Thyroid gland (tissue), 4 donors: ENCODE data around the gene SOAT2.

Source experiments
- POLR2A ChIP-seq, 2 donors: fragments of 450-650 bp; IDR thresholded peaks; one replicate each; pipeline ENCODE4 v1.6.1; 2017; ENCODE audit warnings: antibody characterized with exemption in 2 of 2, mild to moderate bottlenecking in 2 of 2, moderate library complexity in 1 of 2
- TF ChIP-seq, protein P1 (sequence below), 6 experiments: fragments of 200-600 bp in 3 of 6; fragments of 450-650 bp in 3 of 6; sonication (generic) in 3 of 6; IDR thresholded peaks; one replicate each; pipeline ENCODE4 v1.5.1; 2016 to 2019; ENCODE audit warnings: antibody characterized with exemption in 6 of 6, mild to moderate bottlenecking in 2 of 6, inconsistent platforms in 1 of 6, moderate library complexity in 1 of 6

DNA sequence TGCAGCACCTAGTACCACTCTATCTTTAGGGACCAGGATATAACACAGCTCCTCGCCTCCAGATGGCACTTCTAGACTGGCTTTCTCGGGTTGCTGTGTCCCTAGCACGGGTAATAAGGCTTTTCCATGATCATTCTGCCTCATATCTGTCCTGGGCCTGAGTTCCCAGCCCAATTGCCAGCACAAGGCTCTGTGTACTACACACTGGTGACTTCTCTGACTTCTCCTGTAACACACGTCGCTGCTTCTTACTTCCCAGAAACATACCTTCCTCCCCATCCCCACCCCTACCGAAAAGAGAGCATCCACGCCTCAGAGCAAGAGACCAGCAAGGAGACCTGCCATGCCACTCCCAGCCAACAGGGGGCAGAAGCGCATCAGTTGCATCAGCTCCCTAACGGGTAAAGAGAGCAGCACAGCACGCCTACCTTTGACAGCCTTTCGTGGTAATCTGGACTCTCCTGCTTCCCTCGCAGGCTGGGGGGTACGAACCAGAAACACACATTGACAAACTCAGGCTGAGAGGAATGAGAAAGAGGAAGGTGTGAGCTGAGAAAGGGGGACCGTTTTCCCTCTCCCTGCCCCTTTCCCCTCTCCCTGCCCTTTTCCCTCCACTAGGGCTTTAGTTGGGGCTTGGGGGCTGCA, 56.0 kb downstream of the SOAT2 start:
- no peak for TF ChIP-seq POLR2A (IDR thresholded peaks at IDR 0.05)
- TF ChIP-seq, protein P1, sequence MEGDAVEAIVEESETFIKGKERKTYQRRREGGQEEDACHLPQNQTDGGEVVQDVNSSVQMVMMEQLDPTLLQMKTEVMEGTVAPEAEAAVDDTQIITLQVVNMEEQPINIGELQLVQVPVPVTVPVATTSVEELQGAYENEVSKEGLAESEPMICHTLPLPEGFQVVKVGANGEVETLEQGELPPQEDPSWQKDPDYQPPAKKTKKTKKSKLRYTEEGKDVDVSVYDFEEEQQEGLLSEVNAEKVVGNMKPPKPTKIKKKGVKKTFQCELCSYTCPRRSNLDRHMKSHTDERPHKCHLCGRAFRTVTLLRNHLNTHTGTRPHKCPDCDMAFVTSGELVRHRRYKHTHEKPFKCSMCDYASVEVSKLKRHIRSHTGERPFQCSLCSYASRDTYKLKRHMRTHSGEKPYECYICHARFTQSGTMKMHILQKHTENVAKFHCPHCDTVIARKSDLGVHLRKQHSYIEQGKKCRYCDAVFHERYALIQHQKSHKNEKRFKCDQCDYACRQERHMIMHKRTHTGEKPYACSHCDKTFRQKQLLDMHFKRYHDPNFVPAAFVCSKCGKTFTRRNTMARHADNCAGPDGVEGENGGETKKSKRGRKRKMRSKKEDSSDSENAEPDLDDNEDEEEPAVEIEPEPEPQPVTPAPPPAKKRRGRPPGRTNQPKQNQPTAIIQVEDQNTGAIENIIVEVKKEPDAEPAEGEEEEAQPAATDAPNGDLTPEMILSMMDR (IDR thresholded peaks at IDR 0.05): peak; percentile 80 to 96 (median 96)
